NK-92 (cell line): ENCODE data around the gene ABCD3.
"Not testable (repeated sequence)": the region's sequence is repeated elsewhere in the genome, so short reads cannot be mapped to it uniquely, and the experiment has no call there.

Experiments used
- DNase-seq: peaks from one replicate; lab custom pipeline; 2025; ENCODE audit not compliant: unreplicated experiment; lab: John Stamatoyannopoulos, UW

ABCD3 gene

DNA sequence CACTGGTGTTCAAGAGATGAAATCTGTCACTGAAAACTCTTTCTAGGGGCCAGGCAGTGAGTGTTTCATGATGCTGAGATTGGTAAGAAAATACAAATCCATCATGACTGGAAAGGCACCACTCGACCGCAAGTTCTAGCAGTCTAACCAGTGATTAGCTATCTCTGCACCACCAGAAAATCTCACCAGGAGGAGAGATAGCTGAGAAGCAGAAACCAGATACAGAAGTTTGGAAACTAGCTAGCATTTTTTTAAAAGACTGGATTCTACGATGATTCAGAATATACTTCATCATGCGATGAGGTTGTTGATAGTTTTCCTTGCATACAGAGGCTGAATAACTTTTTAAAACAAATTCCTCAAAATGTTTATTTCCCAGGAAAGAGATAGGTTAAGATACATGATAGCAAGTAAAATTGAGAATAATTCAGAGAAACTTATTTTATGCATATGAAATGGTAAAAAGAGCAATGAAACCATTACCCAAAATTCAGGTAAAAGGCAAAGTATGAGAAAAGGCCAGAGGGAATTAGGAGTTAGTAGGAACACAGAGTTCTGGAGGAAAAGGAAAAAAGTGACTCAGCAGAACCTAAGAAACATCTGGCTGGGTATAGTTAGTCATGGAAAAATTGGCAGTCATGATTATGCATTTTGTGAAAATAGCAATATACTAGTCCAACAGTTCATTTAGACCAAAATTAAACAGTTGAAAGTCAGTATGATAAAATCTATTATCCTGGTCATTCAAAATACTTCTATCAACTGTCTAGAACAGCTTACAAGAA is 126.7 kb downstream of the ABCD3 start:
- DNase-seq = no peak

GRCh38 chr1:94549706-94550105 is 131.5 kb downstream of the ABCD3 start:
- no peak for DNase-seq

- no peak for DNase-seq
These were observed 132.2 kb downstream of the ABCD3 start for GRCh38 chr1:94550396-94550795.

DNA sequence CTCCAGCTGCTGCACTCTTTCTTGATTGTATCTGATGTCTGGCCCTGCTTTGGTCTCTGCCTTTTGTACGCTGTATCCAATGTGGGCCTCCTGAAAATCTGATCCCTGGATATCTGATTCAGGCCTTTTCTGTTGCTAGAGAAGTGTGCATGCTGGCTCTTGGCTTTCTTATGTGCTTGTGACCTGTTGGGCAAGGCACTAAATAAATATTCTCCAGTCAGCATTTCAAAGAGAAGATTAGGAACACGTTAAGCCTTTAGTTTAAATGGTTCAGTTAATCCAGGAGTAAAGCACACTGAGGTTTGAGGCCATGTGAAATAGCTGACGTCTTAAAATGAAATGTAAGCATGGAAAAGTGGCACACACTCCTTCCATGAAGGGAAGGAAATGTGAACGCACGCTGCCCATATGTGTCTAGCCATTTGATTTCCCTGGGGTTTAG is 132.6 kb downstream of the ABCD3 start:
- DNase-seq = no peak

- DNase-seq = no peak
These were observed 133.3 kb downstream of the ABCD3 start for GRCh38 chr1:94551449-94551848.

GRCh38 chr1:94552071-94552586 is 133.9 kb downstream of the ABCD3 start:
- DNase-seq = no peak

DNA sequence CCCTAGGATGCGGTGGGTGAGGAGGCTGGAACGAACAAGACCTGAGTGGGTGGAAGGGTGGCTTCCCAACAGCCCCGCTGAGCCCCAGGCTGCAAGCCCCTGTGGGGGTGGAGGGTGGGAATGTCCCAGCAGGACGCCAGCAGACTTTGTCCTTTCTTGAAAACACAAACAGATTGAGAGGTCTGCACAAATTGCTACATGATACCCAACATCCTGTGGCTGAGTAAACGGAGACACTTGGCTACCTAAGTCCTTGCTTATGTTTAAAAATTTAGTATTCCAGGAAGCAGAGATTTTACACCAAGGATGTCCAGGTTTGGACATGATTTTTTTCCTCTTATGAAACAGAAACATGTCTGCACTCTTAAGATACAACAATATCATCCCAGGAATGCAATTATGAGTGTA is 135.1 kb downstream of the ABCD3 start:
- no peak for DNase-seq

DNA sequence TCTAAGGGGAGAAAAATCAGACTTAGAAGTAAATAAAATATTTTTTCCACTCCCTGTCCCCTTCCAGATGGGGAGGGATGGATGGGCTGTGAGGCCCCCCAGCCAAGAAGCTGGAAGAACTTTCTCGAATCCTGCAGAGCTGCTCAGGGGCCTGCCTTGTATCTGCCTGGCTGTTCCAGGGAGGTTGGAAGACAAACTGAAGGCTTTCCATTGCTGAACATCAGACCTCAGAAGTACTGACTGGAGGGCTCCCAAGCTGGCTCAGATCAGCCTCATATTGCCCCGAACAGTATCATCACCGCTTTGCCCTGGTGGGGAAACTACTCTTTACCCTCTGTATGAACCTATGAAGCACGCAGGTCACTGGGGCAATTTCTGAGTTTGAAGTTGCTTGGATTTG is 135.7 kb downstream of the ABCD3 start:
- no peak for DNase-seq

DNA sequence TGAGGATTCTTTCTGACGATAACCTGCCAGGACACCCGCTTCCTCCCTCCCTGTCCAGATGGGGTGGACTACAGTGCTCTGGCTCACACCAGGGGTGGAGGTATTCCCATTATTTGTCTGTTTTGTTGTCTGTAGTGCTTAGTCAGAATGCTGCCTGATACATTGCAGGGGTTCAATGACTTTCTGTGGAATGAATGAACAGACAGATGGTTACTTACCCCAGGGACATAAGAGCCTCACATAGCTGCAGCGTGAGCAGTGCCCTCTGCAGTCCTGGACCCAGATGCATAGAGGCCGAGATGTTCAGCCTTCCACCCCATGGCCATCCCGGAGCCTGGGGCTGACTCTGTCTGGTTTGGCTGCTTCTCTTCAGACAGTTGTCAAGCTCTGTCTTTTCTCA is 136.4 kb downstream of the ABCD3 start:
- DNase-seq = no peak

DNA sequence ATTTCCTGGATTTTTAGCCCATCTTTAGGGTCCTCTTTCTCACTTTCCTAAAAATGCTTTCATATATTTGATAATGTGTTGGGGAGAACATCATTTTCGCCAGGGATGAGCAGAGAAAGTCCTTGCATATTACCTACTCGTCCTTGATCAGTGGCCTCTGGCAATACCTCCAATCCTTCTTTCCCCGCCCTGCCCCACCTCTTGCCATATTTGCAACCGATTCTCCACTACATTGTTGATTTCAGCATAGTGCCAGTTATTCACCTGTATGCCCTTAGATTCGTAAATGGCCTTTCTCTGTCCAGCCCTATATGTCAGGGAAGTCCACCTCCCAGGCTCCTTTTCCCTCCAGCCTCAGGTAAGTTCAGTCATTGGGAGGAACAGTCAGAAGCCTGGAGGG is 136.9 kb downstream of the ABCD3 start:
- no peak for DNase-seq

DNA sequence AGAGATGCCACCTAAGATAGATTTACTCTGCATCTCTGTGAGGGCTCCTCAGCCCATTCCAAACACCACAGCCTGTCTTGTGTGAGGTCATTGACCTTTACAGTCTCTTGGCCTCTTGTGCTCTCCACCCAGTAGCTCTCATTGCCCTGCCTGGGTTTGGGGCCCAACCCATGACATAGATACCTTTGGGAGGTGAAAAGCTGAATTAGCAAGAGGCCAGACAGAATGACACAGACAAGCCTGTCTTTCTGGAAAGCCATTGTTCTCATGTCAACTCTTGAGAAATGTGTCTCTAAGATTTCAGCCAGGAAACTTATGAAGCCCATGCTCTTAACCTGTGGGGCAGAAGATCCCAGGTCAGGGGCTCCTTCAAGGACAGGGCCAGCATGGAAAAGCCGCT is 141.7 kb downstream of the ABCD3 start:
- no peak for DNase-seq

DNA sequence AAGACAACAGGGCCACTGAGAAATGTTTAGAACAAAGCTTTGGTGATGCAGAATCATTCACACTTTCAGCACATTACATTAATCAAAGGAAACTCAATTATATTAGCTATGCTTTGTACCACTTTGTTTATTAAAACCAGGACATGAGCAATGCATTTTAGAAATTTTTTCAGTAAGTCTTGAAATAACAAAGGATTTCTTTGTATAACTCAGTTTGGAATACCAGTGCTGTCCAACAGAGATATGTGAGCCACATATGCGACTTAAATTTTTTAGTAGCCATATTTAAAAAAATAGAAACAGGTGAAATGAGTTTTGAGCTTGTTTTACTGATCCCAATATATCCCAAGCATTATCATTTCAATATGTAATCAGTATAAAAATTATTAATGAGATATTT is 142.1 kb downstream of the ABCD3 start:
- DNase-seq = no peak

- no peak for DNase-seq
These were observed 144.5 kb downstream of the ABCD3 start for GRCh38 chr1:94562519-94563260.

- no peak for DNase-seq
These were observed 147.7 kb downstream of the ABCD3 start for GRCh38 chr1:94565901-94566300.

- DNase-seq = not testable (repeated sequence)
These were observed 148.2 kb downstream of the ABCD3 start for GRCh38 chr1:94566436-94566835.

DNA sequence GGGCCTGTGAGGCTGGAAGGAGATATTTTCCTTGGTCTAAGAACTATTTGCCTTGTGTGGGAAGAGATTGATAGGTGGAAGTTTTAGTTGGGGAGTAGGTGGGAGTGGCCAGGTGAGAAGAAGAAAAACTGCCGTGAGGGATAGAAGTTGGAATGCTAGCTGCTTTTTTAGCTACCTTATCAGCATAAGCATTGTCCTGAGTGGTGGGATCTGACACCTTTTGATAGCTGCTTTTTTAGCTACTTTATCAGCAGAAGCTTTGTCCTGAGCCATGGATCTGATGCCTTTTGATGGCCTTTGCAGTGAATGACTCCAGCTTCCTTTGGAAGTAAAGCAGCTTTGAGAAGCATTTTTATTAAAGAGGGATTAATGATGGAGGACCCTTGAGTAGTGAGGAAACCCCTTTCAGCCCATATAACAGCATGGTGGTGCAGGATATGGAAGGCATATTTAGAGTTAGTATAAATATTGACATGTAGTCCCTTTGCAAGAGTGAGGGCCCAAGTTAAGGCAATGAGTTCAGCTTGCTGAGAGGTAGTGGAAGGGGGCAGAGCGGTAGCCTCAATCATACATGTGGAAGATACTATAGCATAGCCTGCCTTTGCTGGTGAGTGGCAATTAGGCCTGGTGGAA is 149.9 kb downstream of the ABCD3 start:
- not testable (repeated sequence) for DNase-seq
